KMS-11 (cell line): ENCODE measurements around the gene ARHGDIA.

Experiments
- H2AFZ ChIP-seq: fragments of 200-600 bp; sonication (generic); 2 replicates; pipeline ENCODE4 v1.6.1; 2016; ENCODE audit warnings: antibody characterized with exemption, mixed run types, low read depth
- H3K27ac ChIP-seq: fragments of 200-600 bp; sonication (generic); 2 replicates; pipeline ENCODE4 v1.6.1; 2016; ENCODE audit warnings: mild to moderate bottlenecking, mixed run types
- H3K27me3 ChIP-seq: fragments of 200-600 bp; sonication (generic); 2 replicates; pipeline ENCODE4 v1.6.1; 2017; ENCODE audit warnings: mild to moderate bottlenecking, low read depth, mixed run types, moderate library complexity; ENCODE audit not compliant: insufficient read depth
- H3K36me3 ChIP-seq: fragments of 200-600 bp; sonication (generic); 2 replicates; pipeline ENCODE4 v1.6.1; 2017; ENCODE audit warnings: mild to moderate bottlenecking, mixed run types; ENCODE audit not compliant: insufficient read depth
- H3K4me1 ChIP-seq: fragments of 200-600 bp; sonication (generic); 2 replicates; pipeline ENCODE4 v1.6.1; 2016; ENCODE audit warnings: mild to moderate bottlenecking, low read depth, mixed run types; ENCODE audit not compliant: poor library complexity, severe bottlenecking
- H3K4me2 ChIP-seq: fragments of 200-600 bp; sonication (generic); 2 replicates; pipeline ENCODE4 v1.7.0; 2016; ENCODE audit warnings: mild to moderate bottlenecking, mixed run types
- H3K4me3 ChIP-seq: fragments of 200-600 bp; sonication (generic); IDR thresholded peaks from 2 replicates; pipeline ENCODE4 v1.6.1; 2017; ENCODE audit warnings: low read depth, low read length, mixed read lengths; ENCODE audit not compliant: insufficient read depth
- H3K79me2 ChIP-seq: fragments of 200-600 bp; sonication (generic); 2 replicates; pipeline ENCODE4 v1.6.1; 2016; ENCODE audit warnings: low read depth, mixed run types; ENCODE audit not compliant: insufficient read depth
- H3K9ac ChIP-seq: fragments of 200-600 bp; sonication (generic); 2 replicates; pipeline ENCODE4 v1.6.1; 2016; ENCODE audit warnings: mild to moderate bottlenecking, mixed run types
- H4K20me1 ChIP-seq: fragments of 200-600 bp; sonication (generic); 2 replicates; pipeline ENCODE4 v1.6.1; 2016; ENCODE audit warnings: mild to moderate bottlenecking, mixed run types; ENCODE audit not compliant: insufficient read depth
- TF ChIP-seq, protein P1 (sequence below): fragments of 200-600 bp; sonication (generic); conservative IDR thresholded peaks from 2 replicates; pipeline ENCODE4 v1.6.1; 2017; ENCODE audit warnings: low read depth, mild to moderate bottlenecking, antibody characterized with exemption, low read length, moderate library complexity, mixed read lengths

ARHGDIA gene

DNA sequence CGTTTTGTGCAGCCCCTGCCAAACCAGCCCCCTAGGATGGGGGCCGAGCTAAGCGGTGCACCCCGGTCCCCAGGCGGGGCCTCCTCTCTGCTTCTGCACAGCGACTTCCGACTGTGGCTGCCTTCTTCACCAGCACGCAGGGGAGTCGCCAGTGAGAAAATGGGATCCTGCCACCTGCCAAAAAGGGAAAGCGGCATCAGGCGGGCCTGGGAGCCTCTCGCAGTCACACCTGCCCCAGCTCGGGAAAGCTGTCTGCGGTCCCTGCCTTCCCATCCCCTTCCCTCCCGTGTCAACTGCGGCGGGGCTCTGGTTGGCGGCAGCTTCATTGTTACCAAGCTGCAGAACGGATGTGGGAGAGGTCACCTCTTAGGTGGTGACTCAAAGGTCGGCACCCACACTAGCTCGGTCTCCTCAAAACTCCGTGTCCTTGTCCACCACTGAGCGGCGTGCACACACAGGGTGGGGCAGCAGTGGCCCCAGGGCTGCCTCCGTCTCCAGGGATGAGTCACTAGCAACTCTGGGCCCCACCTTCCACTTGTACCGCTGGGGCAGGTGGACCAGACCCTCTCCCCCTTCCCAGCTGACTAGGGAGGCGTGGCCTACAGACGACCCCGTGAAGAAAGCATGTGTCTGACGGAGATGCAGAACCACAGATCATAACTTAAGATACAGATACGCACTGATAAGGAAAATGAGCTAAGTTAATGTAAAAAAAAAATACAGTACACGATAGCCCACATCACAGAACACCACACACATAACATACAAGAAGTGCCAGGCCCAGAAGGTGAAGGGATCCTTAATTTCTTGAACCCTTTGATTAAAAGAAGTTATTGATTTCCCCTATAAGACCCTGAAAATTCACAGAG lies 41.5 kb upstream of the ARHGDIA start:
- Histone ChIP-seq H3K9ac (no peak overlapping the region), H3K27ac (no peak overlapping the region), H3K79me2 (peaks cover 26% of the 10 kb centered on the region), H4K20me1 (0 out of 2 replicates have a peak, but pooled peaks cover 5% of the 10 kb centered on the region), H3K27me3 (no peaks in the 10 kb centered on the region), H3K36me3 (peaks cover 24% of the 10 kb centered on the region; the same call in 1 of the 2 replicates), H3K4me2 (no peak overlapping the region), H2AFZ (no peak overlapping the region), H3K4me1 (peaks cover 29% of the 10 kb centered on the region), H3K4me3 (no peak overlapping the region)
- TF ChIP-seq, protein P1, sequence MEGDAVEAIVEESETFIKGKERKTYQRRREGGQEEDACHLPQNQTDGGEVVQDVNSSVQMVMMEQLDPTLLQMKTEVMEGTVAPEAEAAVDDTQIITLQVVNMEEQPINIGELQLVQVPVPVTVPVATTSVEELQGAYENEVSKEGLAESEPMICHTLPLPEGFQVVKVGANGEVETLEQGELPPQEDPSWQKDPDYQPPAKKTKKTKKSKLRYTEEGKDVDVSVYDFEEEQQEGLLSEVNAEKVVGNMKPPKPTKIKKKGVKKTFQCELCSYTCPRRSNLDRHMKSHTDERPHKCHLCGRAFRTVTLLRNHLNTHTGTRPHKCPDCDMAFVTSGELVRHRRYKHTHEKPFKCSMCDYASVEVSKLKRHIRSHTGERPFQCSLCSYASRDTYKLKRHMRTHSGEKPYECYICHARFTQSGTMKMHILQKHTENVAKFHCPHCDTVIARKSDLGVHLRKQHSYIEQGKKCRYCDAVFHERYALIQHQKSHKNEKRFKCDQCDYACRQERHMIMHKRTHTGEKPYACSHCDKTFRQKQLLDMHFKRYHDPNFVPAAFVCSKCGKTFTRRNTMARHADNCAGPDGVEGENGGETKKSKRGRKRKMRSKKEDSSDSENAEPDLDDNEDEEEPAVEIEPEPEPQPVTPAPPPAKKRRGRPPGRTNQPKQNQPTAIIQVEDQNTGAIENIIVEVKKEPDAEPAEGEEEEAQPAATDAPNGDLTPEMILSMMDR = no peak

DNA sequence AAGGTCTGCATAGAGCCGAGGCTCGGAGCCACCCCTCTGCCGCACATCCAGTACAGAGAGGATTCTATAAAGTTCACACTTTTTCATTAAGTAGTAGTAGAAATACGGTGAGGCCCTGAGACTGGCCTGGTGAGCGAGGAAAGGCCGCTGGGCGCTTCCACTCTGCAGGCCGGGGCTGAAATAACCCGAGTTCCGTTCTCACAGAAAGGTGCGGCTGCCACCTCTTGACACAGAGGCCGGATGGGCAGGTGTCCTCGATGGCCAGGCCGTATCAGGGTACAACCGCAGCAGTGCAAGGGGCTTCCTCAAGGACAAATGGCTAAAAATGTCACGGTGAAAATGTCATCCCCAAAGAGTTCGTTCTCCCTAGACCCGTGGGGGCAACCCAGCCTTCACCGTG lies 40.8 kb upstream of the ARHGDIA start:
- no peak overlapping the region for H2AFZ ChIP-seq

DNA sequence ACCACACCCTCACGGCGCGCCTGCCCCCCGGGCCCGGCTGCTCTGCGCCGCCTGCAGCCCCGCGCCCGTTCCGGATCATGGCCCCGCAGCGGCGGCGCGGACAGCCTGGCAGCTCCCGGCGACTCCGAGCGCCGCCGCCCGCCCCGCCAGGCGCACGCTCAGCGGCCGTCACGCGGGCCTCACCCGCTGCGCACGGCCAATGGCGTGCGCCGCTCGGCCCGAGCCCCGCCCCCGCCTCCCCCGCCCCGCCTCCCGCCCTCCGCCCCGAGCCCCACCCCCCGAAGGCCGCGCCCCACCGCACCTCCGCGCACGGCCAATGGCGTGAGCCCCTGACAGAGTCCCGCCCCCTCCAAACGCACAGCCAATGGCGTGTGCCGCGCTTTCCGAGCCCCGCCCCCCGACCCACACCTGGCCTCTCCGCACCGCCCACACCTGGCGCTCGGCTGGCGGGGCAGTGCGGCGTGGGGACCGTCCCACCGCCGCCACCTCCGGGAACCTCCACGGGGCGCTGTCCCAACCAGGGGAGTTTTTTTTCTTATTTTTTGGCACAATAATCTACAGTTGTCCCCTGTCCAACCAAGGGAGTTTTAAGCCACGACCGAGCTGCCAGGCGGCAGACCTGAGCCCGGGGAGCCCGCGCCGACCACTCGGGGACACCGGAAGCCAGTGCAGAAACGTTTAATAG lies 40.3 kb upstream of the ARHGDIA start, which contains the start of gene PCYT2:
PCYT2 (minus strand) TSS at position 123 of the 685 bp plus-strand sequence; CDS start at position 79, 44 bp downstream.
- TF ChIP-seq, protein P1 = peak; percentile 32; the same call in 1 of the 2 replicates
- Histone ChIP-seq H3K27ac (no peak within 1 kb of the TSS), H3K79me2 (peaks cover 15% of the 10 kb centered on the region), H3K4me2 (peak within 1 kb of the TSS; percentile 96), H3K36me3 (peaks cover 24% of the 10 kb centered on the region; the same call in 1 of the 2 replicates), H4K20me1 (no peaks in the 10 kb centered on the region), H2AFZ (peak within 1 kb of the TSS; percentile 30; the same call in 1 of the 2 replicates), H3K4me3 (no peak within 1 kb of the TSS), H3K4me1 (peaks cover 21% of the 10 kb centered on the region), H3K27me3 (no peaks in the 10 kb centered on the region), H3K9ac (peak within 1 kb of the TSS; percentile 38; the same call in 1 of the 2 replicates)

More for the DNA sequence above, 40.8 kb upstream of the ARHGDIA start:
- Histone ChIP-seq H3K79me2 (peaks cover 20% of the 10 kb centered on the region), H3K27me3 (no peaks in the 10 kb centered on the region), H3K9ac (no peak overlapping the region), H3K4me1 (peaks cover 27% of the 10 kb centered on the region), H3K27ac (no peak overlapping the region), H3K4me2 (peak overlapping the region; percentile 3; the same call in 1 of the 2 replicates), H3K36me3 (peaks cover 24% of the 10 kb centered on the region; the same call in 1 of the 2 replicates), H3K4me3 (no peak overlapping the region), H4K20me1 (0 out of 2 replicates have a peak, but pooled peaks cover 5% of the 10 kb centered on the region)
- TF ChIP-seq, protein P1 = no peak

DNA sequence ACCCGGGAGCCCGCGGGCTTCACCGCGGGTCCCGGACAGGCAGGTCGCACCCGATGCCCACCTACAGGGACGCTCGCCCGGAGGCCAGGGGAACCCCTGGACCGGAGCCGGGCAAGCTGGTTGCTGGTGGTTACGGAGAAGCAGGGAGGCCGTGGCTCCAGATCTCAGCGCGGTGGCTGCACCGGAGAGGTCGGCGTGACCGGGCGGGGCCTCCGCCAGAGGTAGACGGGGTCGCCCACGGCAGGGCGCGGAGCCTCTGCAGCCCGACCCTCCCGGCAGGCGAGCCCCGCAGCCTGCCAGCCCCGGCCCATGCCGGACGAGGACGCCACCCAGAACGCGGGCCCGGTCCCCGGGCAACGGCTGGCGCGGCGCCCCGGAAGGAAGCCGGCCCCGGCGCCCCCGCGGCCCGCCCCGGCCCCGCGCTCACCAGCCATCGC lies 39.7 kb upstream of the ARHGDIA start:
- peak overlapping the region; percentile 96 for H3K4me2 ChIP-seq
- no peak overlapping the region for H3K27ac ChIP-seq
- H3K4me1 ChIP-seq = peaks cover 17% of the 10 kb centered on the region
- peak overlapping the region; percentile 38; the same call in 1 of the 2 replicates for H3K9ac ChIP-seq
- peak overlapping the region; percentile 30; the same call in 1 of the 2 replicates for H2AFZ ChIP-seq
- H3K4me3 ChIP-seq = no peak overlapping the region
- H4K20me1 ChIP-seq = no peaks in the 10 kb centered on the region
- TF ChIP-seq, protein P1 = no peak
- H3K79me2 ChIP-seq = peaks cover 9% of the 10 kb centered on the region
- H3K27me3 ChIP-seq = no peaks in the 10 kb centered on the region
- H3K36me3 ChIP-seq = peaks cover 20% of the 10 kb centered on the region; the same call in 1 of the 2 replicates
